Measurements from ENCODE around the gene TEP1.
"Not testable (repeated sequence)": the region's sequence is repeated elsewhere in the genome, so short reads cannot be mapped to it uniquely, and the experiment has no call there.

TEP1 gene

DNA sequence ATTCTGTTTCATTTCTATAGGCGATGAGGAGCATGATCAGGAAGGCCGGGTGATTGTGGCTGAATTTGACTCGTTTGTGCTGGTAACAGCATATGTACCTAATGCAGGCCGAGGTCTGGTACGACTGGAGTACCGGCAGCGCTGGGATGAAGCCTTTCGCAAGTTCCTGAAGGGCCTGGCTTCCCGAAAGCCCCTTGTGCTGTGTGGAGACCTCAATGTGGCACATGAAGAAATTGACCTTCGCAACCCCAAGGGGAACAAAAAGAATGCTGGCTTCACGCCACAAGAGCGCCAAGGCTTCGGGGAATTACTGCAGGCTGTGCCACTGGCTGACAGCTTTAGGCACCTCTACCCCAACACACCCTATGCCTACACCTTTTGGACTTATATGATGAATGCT lies 43.7 kb upstream of the TEP1 start:
- Histone ChIP-seq H3K36me3 (peaks cover 36% of the 10 kb centered on the region), H3K9me3 (no peaks in the 10 kb centered on the region), H3K27ac (peak overlapping the region; percentile 88), H3K27me3 (no peaks in the 10 kb centered on the region), H3K4me3 (ENCODE audit: low read depth in 1 of 2, low read length in 1 of 2) (no peak overlapping the region), H3K4me1 (ENCODE audit: control insufficient read depth in 1 of 2, insufficient read depth in 1 of 2, low read depth in 1 of 2, low read length in 1 of 2) (peaks cover 72 to 74% of the 10 kb centered on the region in 2 experiments)
- TF ChIP-seq, protein P1, sequence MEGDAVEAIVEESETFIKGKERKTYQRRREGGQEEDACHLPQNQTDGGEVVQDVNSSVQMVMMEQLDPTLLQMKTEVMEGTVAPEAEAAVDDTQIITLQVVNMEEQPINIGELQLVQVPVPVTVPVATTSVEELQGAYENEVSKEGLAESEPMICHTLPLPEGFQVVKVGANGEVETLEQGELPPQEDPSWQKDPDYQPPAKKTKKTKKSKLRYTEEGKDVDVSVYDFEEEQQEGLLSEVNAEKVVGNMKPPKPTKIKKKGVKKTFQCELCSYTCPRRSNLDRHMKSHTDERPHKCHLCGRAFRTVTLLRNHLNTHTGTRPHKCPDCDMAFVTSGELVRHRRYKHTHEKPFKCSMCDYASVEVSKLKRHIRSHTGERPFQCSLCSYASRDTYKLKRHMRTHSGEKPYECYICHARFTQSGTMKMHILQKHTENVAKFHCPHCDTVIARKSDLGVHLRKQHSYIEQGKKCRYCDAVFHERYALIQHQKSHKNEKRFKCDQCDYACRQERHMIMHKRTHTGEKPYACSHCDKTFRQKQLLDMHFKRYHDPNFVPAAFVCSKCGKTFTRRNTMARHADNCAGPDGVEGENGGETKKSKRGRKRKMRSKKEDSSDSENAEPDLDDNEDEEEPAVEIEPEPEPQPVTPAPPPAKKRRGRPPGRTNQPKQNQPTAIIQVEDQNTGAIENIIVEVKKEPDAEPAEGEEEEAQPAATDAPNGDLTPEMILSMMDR (IDR thresholded peaks at IDR 0.05) = no peak

DNA sequence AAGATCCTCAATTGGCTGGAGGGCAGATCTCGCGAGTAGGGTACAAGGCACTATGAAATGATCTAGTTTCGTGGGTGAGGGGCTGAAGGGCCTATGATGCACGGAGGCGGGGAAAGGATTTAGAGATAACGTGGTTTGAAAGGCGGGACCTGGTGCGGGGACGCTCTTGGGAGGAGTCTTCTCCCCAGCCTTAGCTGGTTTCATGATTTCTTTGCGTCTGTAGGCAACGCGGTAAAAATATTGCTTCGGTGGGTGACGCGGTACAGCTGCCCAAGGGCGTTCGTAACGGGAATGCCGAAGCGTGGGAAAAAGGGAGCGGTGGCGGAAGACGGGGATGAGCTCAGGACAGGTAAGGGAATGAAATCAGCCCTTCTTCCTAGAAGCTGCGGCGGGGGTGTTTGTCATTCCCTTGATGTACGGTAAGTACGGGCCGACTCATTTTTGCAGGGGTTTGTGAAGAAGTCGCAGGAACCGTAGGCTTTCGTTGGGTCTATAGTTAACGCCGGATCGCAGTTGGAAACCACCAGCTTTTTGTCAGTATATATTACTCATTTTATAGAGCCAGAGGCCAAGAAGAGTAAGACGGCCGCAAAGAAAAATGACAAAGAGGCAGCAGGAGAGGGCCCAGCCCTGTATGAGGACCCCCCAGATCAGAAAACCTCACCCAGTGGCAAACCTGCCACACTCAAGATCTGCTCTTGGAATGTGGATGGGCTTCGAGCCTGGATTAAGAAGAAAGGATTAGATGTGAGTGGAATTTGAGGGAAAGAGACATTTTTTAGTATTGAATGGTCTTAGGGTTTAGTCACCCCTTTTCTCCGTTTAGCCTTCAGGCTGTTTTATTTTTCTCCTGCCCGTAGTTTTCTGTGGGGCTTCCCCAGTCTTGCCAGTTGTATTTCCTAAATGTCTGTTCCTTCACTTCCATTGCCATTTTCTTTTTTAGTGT lies 42.3 kb upstream of the TEP1 start:
- no peaks in the 10 kb centered on the region for H3K27me3 ChIP-seq
- TF ChIP-seq, protein P1 (IDR thresholded peaks at IDR 0.05) = no peak
- peaks cover 44% of the 10 kb centered on the region for H3K36me3 ChIP-seq
- peaks cover 63 to 67% of the 10 kb centered on the region in 2 experiments for H3K4me1 ChIP-seq (ENCODE audit: control insufficient read depth in 1 of 2, insufficient read depth in 1 of 2, low read depth in 1 of 2, low read length in 1 of 2)
- H3K9me3 ChIP-seq = no peaks in the 10 kb centered on the region
- H3K4me3 ChIP-seq (ENCODE audit: low read depth in 1 of 2, low read length in 1 of 2) = peak overlapping the region; percentile 87 to 93
- peak overlapping the region; percentile 88 for H3K27ac ChIP-seq

DNA sequence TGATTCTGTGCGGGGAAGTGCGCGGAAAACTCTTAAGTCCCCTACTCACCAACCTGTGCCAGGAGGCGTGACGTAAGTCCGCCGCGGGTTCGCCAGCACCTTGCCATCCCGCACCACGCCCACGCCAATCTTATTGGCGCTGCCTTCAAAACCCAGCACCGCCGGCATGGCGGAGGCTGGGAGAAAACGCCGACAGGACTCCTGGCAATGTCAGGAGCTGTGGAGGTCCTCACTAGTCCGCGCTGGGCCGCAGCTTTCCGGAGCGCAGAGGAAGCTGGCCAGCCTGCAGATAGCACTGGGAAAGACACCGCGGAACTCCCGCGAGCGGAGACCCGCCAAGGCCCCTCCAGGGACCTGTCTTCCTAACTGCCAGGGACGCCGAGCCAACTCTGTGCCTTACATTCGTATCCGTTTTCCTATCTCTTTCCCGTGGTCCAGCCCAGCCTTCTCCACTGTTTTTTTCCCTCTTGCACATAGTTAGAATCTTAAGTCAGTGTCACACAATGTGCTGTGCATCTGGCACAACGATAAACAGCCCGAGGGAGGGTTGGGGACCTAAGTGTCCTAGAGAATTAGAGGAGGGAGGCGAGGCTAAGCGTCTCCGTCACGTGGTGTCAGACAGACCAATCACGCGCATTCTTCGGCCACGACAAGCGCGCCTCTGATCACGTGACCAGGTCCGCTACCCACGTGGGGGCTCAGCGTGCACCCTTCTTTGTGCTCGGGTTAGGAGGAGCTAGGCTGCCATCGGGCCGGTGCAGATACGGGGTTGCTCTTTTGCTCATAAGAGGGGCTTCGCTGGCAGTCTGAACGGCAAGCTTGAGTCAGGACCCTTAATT lies 41.4 kb upstream of the TEP1 start, which contains the start of the genes APEX1 and OSGEP:
Gene APEX1 (plus strand): TSS at position 711 of the 839 bp plus-strand sequence. CDS start 420 bp downstream, outside the sequence.
Gene OSGEP (minus strand): TSS at position 297 of the 839 bp plus-strand sequence. CDS start 129 bp downstream, at position 168.
- peaks cover 54 to 58% of the 10 kb centered on the region in 2 experiments for H3K4me1 ChIP-seq (ENCODE audit: control insufficient read depth in 1 of 2, insufficient read depth in 1 of 2, low read depth in 1 of 2, low read length in 1 of 2)
- H3K9me3 ChIP-seq = no peaks in the 10 kb centered on the region
- peak within 1 kb of the TSS; percentile 87 to 93 for H3K4me3 ChIP-seq (ENCODE audit: low read depth in 1 of 2, low read length in 1 of 2)
- H3K27me3 ChIP-seq = no peaks in the 10 kb centered on the region
- H3K27ac ChIP-seq = peak within 1 kb of the TSS; percentile 88
- H3K36me3 ChIP-seq = peaks cover 46% of the 10 kb centered on the region
- TF ChIP-seq, protein P1 (IDR thresholded peaks at IDR 0.05) = peak; percentile 33

DNA sequence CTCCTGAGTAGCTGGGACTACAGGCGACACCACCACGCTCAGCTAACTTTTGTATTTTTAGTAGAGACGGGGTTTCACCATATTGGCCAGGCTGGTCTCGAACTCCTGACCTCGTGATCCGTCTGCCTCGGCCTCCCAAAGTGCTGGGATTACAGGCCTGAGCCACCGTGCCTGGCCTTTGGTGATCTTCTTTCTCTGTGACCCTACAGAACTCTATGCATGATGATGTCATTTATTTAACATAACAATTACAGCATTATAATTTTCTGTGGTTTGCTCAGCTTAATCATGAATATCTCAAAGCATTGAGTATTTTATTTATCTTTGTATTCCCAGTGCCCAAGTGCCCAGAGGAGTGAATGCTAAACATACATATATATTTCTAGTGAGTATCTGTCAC lies 39.5 kb upstream of the TEP1 start:
- H3K27me3 ChIP-seq; H3K27ac ChIP-seq; H3K4me3 ChIP-seq (ENCODE audit: low read depth in 1 of 2, low read length in 1 of 2); H3K9me3 ChIP-seq: not testable (repeated sequence)
- peaks cover 46% of the 10 kb centered on the region for H3K36me3 ChIP-seq
- H3K4me1 ChIP-seq (ENCODE audit: control insufficient read depth in 1 of 2, insufficient read depth in 1 of 2, low read depth in 1 of 2, low read length in 1 of 2) = peaks cover 37 to 40% of the 10 kb centered on the region in 2 experiments

DNA sequence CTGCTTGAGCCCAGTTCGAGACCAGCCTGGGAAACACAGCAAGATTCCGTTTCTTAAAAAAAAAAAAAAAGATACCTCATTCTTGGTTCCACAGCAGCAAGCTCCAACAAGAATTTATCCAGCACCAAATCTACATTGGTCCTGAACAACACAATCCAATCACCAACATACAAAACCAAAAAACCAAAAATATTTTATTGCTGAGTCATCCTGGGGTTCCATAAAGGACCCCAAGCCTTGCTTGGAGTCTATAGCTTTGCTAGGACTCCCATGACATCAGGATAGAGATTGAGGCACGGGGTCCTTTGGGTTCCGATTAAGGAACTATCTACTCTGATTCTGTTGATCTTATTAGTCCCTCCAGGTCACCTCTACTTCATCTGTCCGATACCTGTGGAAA lies 33.6 kb upstream of the TEP1 start:
- Histone ChIP-seq H3K27me3 (no peaks in the 10 kb centered on the region), H3K36me3 (peaks cover 60% of the 10 kb centered on the region), H3K4me1 (ENCODE audit: control insufficient read depth in 1 of 2, insufficient read depth in 1 of 2, low read depth in 1 of 2, low read length in 1 of 2) (peaks cover 0 to 1% of the 10 kb centered on the region in 2 experiments), H3K4me3 (ENCODE audit: low read depth in 1 of 2, low read length in 1 of 2) (no peak overlapping the region), H3K27ac (no peak overlapping the region), H3K9me3 (no peaks in the 10 kb centered on the region)
- TF ChIP-seq, protein P1 (IDR thresholded peaks at IDR 0.05) = no peak

DNA sequence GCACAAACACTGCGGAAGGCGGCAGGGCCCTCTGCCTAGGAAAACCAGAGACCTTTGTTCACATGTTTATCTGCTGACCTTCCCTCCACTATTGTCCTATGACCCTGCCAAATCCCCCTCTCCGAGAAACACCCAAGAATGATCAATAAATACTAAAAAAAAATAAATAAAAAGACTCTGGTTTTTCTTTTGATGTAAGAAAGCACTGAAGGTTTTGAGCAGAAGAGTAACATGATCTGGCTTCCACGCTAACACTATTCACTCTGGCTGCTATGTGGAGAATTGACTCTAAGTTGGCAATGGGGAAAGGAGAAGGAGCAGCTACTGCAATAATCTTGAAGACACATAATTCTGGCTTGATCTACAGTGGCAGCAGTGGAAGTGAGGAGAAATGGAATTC lies 30.3 kb upstream of the TEP1 start:
- Histone ChIP-seq H3K36me3 (peaks cover 34% of the 10 kb centered on the region), H3K4me1 (ENCODE audit: control insufficient read depth in 1 of 2, insufficient read depth in 1 of 2, low read depth in 1 of 2, low read length in 1 of 2) (peaks cover 13 to 17% of the 10 kb centered on the region in 2 experiments)
- H3K27me3 ChIP-seq; H3K9me3 ChIP-seq; H3K27ac ChIP-seq; H3K4me3 ChIP-seq (ENCODE audit: low read depth in 1 of 2, low read length in 1 of 2): not testable (repeated sequence)

All from neutrophil (primary cell).